Suprapubic skin (tissue), 4 donors: ENCODE measurements around the gene CNTNAP4.

Source experiments
- EP300 ChIP-seq: sonication (generic); formaldehyde crosslinking; IDR thresholded peaks from one replicate; pipeline ENCODE4 v1.6.1; 2017; ENCODE audit warnings: antibody characterized with exemption
- POLR2A ChIP-seq, 2 donors: fragments of 450-650 bp; IDR thresholded peaks; one replicate each; pipeline ENCODE4 v1.6.1; 2017; ENCODE audit warnings: antibody characterized with exemption in 2 of 2, mild to moderate bottlenecking in 2 of 2, moderate library complexity in 2 of 2
- POLR2AphosphoS5 ChIP-seq, 3 donors: sonication (generic); formaldehyde crosslinking; IDR thresholded peaks; one replicate each; pipeline ENCODE4 v1.6.1; 2017; ENCODE audit warnings: antibody characterized with exemption in 3 of 3
- TF ChIP-seq, protein P1 (sequence below), 2 donors: fragments of 200-600 bp in 1 of 2; fragments of 450-650 bp in 1 of 2; sonication (generic) in 1 of 2; IDR thresholded peaks; one replicate each; pipeline ENCODE4 v1.5.1; 2016 to 2019; ENCODE audit warnings: antibody characterized with exemption in 2 of 2, mild to moderate bottlenecking in 1 of 2, moderate library complexity in 1 of 2

- TF ChIP-seq EP300 (no peak), POLR2AphosphoS5 (IDR thresholded peaks at IDR 0.05) (no peak), POLR2A (IDR thresholded peaks at IDR 0.05) (no peak)
- TF ChIP-seq, protein P1, sequence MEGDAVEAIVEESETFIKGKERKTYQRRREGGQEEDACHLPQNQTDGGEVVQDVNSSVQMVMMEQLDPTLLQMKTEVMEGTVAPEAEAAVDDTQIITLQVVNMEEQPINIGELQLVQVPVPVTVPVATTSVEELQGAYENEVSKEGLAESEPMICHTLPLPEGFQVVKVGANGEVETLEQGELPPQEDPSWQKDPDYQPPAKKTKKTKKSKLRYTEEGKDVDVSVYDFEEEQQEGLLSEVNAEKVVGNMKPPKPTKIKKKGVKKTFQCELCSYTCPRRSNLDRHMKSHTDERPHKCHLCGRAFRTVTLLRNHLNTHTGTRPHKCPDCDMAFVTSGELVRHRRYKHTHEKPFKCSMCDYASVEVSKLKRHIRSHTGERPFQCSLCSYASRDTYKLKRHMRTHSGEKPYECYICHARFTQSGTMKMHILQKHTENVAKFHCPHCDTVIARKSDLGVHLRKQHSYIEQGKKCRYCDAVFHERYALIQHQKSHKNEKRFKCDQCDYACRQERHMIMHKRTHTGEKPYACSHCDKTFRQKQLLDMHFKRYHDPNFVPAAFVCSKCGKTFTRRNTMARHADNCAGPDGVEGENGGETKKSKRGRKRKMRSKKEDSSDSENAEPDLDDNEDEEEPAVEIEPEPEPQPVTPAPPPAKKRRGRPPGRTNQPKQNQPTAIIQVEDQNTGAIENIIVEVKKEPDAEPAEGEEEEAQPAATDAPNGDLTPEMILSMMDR (IDR thresholded peaks at IDR 0.05) = no peak
Measured at GRCh38 chr16:76390476-76390875, 113.3 kb downstream of the CNTNAP4 start.
